ENCODE measurements around the gene CAPRIN2. TPM values are rescaled to one million over a fixed set of nuclear protein-coding genes. Genes with fewer than 3 reads are reported as not detected.

Gene CAPRIN2
- total RNA-seq = 100 to 1,000 TPM in 2 of 5 donors, 10 to 100 TPM in 3; 22.0 to 154 (median 39.3) TPM
- polyA plus RNA-seq = 10 to 100 TPM in 1 of 3 donors, 1 to 10 TPM in 2; 6.7 to 13.4 (median 8.7) TPM
- long read RNA-seq, donor 1, partial matches to known transcripts = 0 of 1 reads
- long read RNA-seq, donor 1, other reads (novel, unspliced or antisense) = 0 of 1 reads
- long read RNA-seq, donor 2, partial matches to known transcripts = 0 of 1 reads
- long read RNA-seq, donor 2, other reads (novel, unspliced or antisense) = 0 of 1 reads
- long read RNA-seq, donor 3 = 0 reads
- long read RNA-seq, donor 4 = 0 reads
- long read RNA-seq, donor 5 = 0 reads
- long read RNA-seq, donor 6, partial matches to known transcripts = 0 of 1 reads
- long read RNA-seq, donor 6, other reads (novel, unspliced or antisense) = 0 of 1 reads
- long read RNA-seq, donor 7 = 0 reads
- long read RNA-seq, donor 8, partial matches to known transcripts = 0 of 1 reads
- long read RNA-seq, donor 8, other reads (novel, unspliced or antisense) = 0 of 1 reads
- long read RNA-seq, donor 9, partial matches to known transcripts = 0 of 1 reads
- long read RNA-seq, donor 9, other reads (novel, unspliced or antisense) = 0 of 1 reads
- long read RNA-seq, donor 10 = 0 reads

GRCh38 chr12:30754750-30755394, at the start of gene CAPRIN2:
TSS of gene CAPRIN2 (minus strand) at chr12:30754951. CDS start at chr12:30753520, 1,431 bp downstream.
- peak; percentile 98 to 99 for DNase-seq
- Histone ChIP-seq H3K4me1 (peaks cover 6 to 37% (median 19%) of the 10 kb centered on the region in 4 donors), H3K27me3 (no peaks in the 10 kb centered on the region), H3K4me3 (peak within 1 kb of the TSS; percentile 85 to 92 (median 86)), H3K27ac (peak within 1 kb of the TSS; percentile 86 to 93 (median 90)), H3K36me3 (no peaks in the 10 kb centered on the region), H3K9me3 (no peaks in the 10 kb centered on the region)
- peak in 2 of 4 donors; percentile 42 to 45 for TF ChIP-seq POLR2A (IDR thresholded peaks at IDR 0.05)
- peak; percentile 81 to 96 (median 92) for TF ChIP-seq POLR2AphosphoS5 (IDR thresholded peaks at IDR 0.05)
- TF ChIP-seq CTCF (IDR thresholded peaks at IDR 0.05) = peak in 3 of 7 experiments; percentile 19 to 47 (median 32)
- no peak for TF ChIP-seq EP300 (IDR thresholded peaks at IDR 0.05)
- intact Hi-C loops (cut with DNase I; ENCODE audit: low total_unique reads) = no loop called here
- 0 to 1% (median 0%) methylated on average over 51 to 72 of the region's 72 CpGs for WGBS, 5 donors

- H3K27me3 ChIP-seq = peaks cover 0 to 30% (median 16%) of the 10 kb centered on the region in 3 donors
- H3K27ac ChIP-seq = no peak overlapping the region
- peaks cover 14 to 30% (median 19%) of the 10 kb centered on the region in 4 donors for H3K4me1 ChIP-seq
- intact Hi-C loops (cut with DNase I; ENCODE audit: low total_unique reads) = no loop called here
- H3K9me3 ChIP-seq = no peaks in the 10 kb centered on the region
- no peaks in the 10 kb centered on the region for H3K36me3 ChIP-seq
- no peak for DNase-seq
- WGBS, 5 donors = 86 to 95% (median 95%) methylated on average over 4 of the region's 4 CpGs
- TF ChIP-seq EP300 (IDR thresholded peaks at IDR 0.05) = no peak
- TF ChIP-seq CTCF (IDR thresholded peaks at IDR 0.05) = no peak
- no peak for TF ChIP-seq POLR2A (IDR thresholded peaks at IDR 0.05)
- TF ChIP-seq POLR2AphosphoS5 (IDR thresholded peaks at IDR 0.05) = no peak
- H3K4me3 ChIP-seq = no peak overlapping the region
Observed at GRCh38 chr12:30797689-30798088, 42.9 kb upstream of the CAPRIN2 start.

GRCh38 chr12:30796891-30797371, 42.2 kb upstream of the CAPRIN2 start:
- H3K4me1 ChIP-seq = peaks cover 14 to 30% (median 19%) of the 10 kb centered on the region in 4 donors
- no peaks in the 10 kb centered on the region for H3K36me3 ChIP-seq
- no peaks in the 10 kb centered on the region for H3K9me3 ChIP-seq
- no peak for TF ChIP-seq CTCF (IDR thresholded peaks at IDR 0.05)
- TF ChIP-seq POLR2AphosphoS5 (IDR thresholded peaks at IDR 0.05) = no peak
- TF ChIP-seq EP300 (IDR thresholded peaks at IDR 0.05) = no peak
- no peak for TF ChIP-seq POLR2A (IDR thresholded peaks at IDR 0.05)
- WGBS, 5 donors = 15 to 21% (median 18%) methylated on average over 21 to 22 of the region's 22 CpGs
- H3K27me3 ChIP-seq = peaks cover 0 to 30% (median 16%) of the 10 kb centered on the region in 3 donors
- intact Hi-C loops (cut with DNase I; ENCODE audit: low total_unique reads) = no loop called here
- no peak overlapping the region for H3K27ac ChIP-seq
- peak in 1 of 2 donors; percentile 20 for DNase-seq
- peak overlapping the region; percentile 57 to 64 (median 63) for H3K4me3 ChIP-seq

GRCh38 chr12:30796313-30796780, 41.6 kb upstream of the CAPRIN2 start:
- H3K4me3 ChIP-seq = peak overlapping the region; percentile 57 to 64 (median 63)
- TF ChIP-seq EP300 (IDR thresholded peaks at IDR 0.05) (no peak), POLR2AphosphoS5 (IDR thresholded peaks at IDR 0.05) (no peak), POLR2A (IDR thresholded peaks at IDR 0.05) (no peak), CTCF (IDR thresholded peaks at IDR 0.05) (no peak)
- intact Hi-C loops (cut with DNase I; ENCODE audit: low total_unique reads) = no loop called here
- peak overlapping the region in 3 of 5 donors; percentile 45 to 68 (median 49) for H3K27ac ChIP-seq
- DNase-seq = peak in 1 of 2 donors; percentile 67
- no peaks in the 10 kb centered on the region for H3K9me3 ChIP-seq
- H3K27me3 ChIP-seq = peaks cover 0 to 30% (median 16%) of the 10 kb centered on the region in 3 donors
- 0 to 2% (median 1%) methylated on average over 19 to 38 of the region's 38 CpGs for WGBS, 5 donors
- H3K36me3 ChIP-seq = no peaks in the 10 kb centered on the region
- H3K4me1 ChIP-seq = peaks cover 14 to 30% (median 19%) of the 10 kb centered on the region in 4 donors
